Cardiac muscle cell (in vitro differentiated cells and primary cell): ENCODE measurements around the gene SORCS3. TPM values are rescaled to one million over a fixed set of nuclear protein-coding genes. Genes with fewer than 3 reads are reported as not detected.

Experiments
- DNase-seq, 2 donors: peaks; one replicate each; pipeline versions ENCODE4 v3.0.0 to v3.0.0-alpha.2; 2010 to 2017; ENCODE audit warnings: low read depth in 1 of 2, low spot score in 1 of 2
- H3K27ac ChIP-seq: fragments of 200-600 bp; sonication (generic); 2 replicates; pipeline ENCODE4 v1.5.1; 2016
- H3K27me3 ChIP-seq: fragments of 200-600 bp; sonication (generic); 2 replicates; pipeline ENCODE4 v1.6.0; 2016; ENCODE audit warnings: control low read depth
- H3K36me3 ChIP-seq: fragments of 200-600 bp; sonication (generic); 2 replicates; pipeline ENCODE4 v1.5.1; 2016; ENCODE audit warnings: control low read depth
- H3K4me1 ChIP-seq: fragments of 200-600 bp; sonication (generic); 2 replicates; pipeline ENCODE4 v1.8.1; 2017; ENCODE audit warnings: low read depth, mild to moderate bottlenecking, mixed run types
- H3K4me3 ChIP-seq: fragments of 200-600 bp; sonication (generic); 2 replicates; pipeline ENCODE4 v1.5.1; 2016; ENCODE audit warnings: mild to moderate bottlenecking
- H3K9me3 ChIP-seq: fragments of 200-600 bp; sonication (generic); 2 replicates; pipeline ENCODE4 v1.5.1; 2017; ENCODE audit warnings: low read depth, mild to moderate bottlenecking, control low read depth
- polyA plus RNA-seq: library from polyadenylated mRNA; unstranded; fragments of >200 nt; fragmentation: Nextera tagmentation; extraction: Ambion mirVana; gene quantifications from 2 replicates; pipeline ENCODE4 v1.2.1, GENCODE V29; 2016
- total RNA-seq: library from RNA; depleted of rRNA; stranded (reverse); fragments of >200 nt; gene quantifications from 2 replicates; pipeline ENCODE4 v1.2.3, GENCODE V29; 2016
- TF ChIP-seq, protein P1 (sequence below): IDR thresholded peaks from 2 replicates; pipeline ENCODE4 v1.5.1; 2012; ENCODE audit warnings: low read depth, mild to moderate bottlenecking, low read length

Gene SORCS3
- total and polyA plus RNA-seq, 2 experiments from 2014 or later: 9.3 to 29.1 TPM

DNA sequence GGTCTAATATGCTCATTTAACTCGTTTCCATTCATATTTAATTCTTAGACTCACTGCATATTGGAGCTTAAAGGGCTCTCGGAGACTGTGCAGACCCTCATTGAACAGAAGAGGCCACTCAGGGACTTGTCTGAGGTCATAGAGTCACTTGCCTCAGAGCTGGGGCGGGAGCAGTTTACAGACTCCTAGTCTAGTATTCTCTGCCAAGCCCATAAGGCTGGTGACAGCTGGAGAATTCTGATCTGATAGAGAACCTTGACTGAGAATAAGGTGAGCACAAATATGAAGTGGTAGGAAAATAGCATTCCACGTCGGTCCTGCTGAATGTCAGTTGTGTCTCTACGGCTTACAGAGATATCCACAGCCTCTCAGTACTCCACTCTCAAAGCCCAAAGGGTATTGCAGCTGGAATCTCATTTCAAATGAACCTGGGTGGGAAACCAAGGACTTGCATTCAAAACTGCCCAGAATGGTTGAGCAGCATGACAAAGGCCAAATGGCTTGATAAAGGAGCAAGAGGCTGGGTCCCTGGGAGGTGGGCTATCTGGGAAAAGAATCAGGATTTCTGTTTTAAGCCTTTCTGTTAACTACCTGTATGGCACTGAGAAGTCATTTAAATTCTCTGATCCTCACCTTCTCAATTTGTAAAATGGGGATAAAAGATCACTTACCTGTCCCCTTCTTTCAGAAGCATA lies 283.2 kb downstream of the SORCS3 start:
- H3K27ac ChIP-seq: peak overlapping the region; percentile 73
- TF ChIP-seq, protein P1, sequence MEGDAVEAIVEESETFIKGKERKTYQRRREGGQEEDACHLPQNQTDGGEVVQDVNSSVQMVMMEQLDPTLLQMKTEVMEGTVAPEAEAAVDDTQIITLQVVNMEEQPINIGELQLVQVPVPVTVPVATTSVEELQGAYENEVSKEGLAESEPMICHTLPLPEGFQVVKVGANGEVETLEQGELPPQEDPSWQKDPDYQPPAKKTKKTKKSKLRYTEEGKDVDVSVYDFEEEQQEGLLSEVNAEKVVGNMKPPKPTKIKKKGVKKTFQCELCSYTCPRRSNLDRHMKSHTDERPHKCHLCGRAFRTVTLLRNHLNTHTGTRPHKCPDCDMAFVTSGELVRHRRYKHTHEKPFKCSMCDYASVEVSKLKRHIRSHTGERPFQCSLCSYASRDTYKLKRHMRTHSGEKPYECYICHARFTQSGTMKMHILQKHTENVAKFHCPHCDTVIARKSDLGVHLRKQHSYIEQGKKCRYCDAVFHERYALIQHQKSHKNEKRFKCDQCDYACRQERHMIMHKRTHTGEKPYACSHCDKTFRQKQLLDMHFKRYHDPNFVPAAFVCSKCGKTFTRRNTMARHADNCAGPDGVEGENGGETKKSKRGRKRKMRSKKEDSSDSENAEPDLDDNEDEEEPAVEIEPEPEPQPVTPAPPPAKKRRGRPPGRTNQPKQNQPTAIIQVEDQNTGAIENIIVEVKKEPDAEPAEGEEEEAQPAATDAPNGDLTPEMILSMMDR: no peak
- H3K9me3 ChIP-seq: no peaks in the 10 kb centered on the region
- no peak overlapping the region for H3K4me3 ChIP-seq
- peak in 1 of 2 donors; percentile 91 for DNase-seq
- peaks cover 21% of the 10 kb centered on the region for H3K4me1 ChIP-seq
- H3K36me3 ChIP-seq: no peaks in the 10 kb centered on the region
- no peaks in the 10 kb centered on the region for H3K27me3 ChIP-seq

DNA sequence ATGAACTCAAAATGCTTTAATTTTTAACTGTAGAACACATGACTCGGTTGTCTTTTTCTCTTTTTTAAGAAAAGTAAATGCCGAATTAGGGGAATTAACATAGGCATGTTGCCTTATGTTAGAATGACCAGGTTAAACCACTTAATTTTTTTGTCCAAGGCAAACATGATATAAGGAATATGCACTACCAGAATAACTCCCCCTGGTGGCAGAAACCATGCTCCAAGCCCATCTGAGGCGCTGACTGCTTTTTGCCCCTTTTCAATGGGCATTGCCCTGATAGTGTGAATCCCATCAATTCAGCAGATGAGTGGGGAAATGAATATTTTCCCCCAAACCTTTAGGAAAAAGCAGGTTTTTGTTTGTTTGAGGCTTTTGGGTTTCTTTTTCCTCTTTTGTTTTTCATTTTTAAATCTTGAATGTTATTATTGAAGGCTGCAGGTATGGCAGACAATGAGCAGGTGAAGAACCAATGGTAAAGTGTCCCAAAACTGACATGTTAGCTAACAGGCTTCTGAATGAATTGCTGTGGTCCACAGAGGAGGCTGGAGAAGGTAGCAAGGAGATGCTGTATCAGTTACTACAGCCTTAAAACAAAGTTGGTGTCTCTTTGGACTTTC lies 284.3 kb downstream of the SORCS3 start:
- DNase-seq: peak; percentile 15 to 76
- H3K36me3 ChIP-seq: no peaks in the 10 kb centered on the region
- TF ChIP-seq, protein P1: peak; percentile 27
- peaks cover 21% of the 10 kb centered on the region for H3K4me1 ChIP-seq
- no peaks in the 10 kb centered on the region for H3K27me3 ChIP-seq
- no peaks in the 10 kb centered on the region for H3K9me3 ChIP-seq
- H3K27ac ChIP-seq: no peak overlapping the region
- H3K4me3 ChIP-seq: no peak overlapping the region

DNA sequence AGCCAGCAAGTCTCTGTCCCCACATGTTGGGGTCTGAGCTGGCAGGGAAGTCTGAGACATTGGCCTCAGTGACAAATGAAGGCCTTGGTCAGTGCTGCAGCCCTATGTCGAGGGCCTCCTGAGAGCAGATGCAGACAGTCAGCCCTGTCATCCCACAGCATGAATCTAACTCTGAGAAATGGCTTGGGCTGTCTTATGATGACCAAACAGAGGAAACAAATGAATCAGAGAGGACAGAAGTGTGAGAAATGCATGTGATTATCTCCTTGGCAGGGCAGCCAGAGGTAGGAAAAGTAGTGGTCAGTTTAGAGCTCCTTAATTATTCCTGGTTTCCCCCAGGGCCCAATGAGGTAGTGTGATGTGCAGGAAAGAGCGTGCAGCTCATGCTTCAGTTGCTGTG lies 287.6 kb downstream of the SORCS3 start:
- Histone ChIP-seq H3K4me3 (no peak overlapping the region), H3K27me3 (no peaks in the 10 kb centered on the region), H3K27ac (no peak overlapping the region), H3K36me3 (no peaks in the 10 kb centered on the region), H3K9me3 (no peaks in the 10 kb centered on the region), H3K4me1 (peaks cover 20% of the 10 kb centered on the region)
- no peak for DNase-seq
- TF ChIP-seq, protein P1: no peak

DNA sequence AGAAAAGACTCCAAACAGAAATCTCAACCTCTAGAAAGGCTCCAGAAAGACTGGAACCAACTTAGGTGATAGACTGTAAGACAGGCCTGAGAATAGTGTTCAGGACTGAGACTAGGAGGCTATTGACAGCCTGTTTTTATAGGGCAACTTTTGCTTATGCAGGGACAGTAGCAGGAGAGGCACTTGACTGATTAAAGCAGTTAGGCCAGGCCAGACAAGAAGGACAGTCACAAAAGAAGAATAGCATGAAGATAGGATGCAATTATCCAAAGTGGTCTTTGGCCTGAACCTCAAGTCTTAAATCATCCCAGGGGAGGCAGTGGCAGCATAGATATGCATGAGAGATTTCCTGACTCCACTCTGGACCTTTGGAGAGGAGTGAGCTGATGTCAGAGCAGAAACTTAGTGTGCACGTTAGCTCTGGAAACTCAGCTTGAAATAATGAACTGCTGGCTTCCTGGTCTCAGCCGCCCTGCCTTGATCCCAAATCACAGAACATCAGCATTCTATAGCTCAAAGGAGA lies 290.6 kb downstream of the SORCS3 start:
- no peaks in the 10 kb centered on the region for H3K27me3 ChIP-seq
- DNase-seq: no peak
- TF ChIP-seq, protein P1: no peak
- no peaks in the 10 kb centered on the region for H3K36me3 ChIP-seq
- H3K4me3 ChIP-seq: no peak overlapping the region
- H3K9me3 ChIP-seq: no peaks in the 10 kb centered on the region
- H3K4me1 ChIP-seq: peaks cover 9% of the 10 kb centered on the region
- H3K27ac ChIP-seq: no peak overlapping the region

DNA sequence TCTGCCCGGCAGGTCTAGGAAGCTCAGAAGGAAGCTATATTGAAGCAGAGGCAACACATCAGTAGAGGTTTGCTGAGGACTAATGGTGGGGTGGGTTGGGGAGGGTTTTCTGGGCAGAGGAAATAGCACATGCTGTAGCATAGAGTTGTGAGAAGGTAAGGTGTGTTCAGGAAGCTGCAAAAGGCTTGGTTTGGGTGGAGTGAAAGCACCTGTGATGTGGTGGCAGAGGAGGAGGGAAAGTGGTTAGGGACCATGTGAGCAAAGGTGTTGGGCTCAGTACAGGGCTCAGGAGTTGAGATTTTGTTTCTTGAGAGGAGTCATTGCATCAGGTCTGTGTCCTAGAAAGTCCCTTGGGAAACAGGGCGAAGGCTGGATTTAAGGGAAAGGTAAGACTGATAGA lies 294.6 kb downstream of the SORCS3 start:
- no peaks in the 10 kb centered on the region for H3K27me3 ChIP-seq
- DNase-seq: no peak
- no peaks in the 10 kb centered on the region for H3K9me3 ChIP-seq
- H3K36me3 ChIP-seq: no peaks in the 10 kb centered on the region
- H3K4me1 ChIP-seq: peaks cover 9% of the 10 kb centered on the region
- no peak overlapping the region for H3K4me3 ChIP-seq
- TF ChIP-seq, protein P1: no peak
- no peak overlapping the region for H3K27ac ChIP-seq
